HL-60 (cell line): ENCODE results near the gene RCBTB2.

ENCODE experiments used
- DNase-seq, 2 experiments: peaks; one replicate each; pipeline ENCODE4 v3.0.0-alpha.2; 2010 to 2020; ENCODE audit warnings: low read depth in 1 of 2, low spot score in 1 of 2
- H3K27ac ChIP-seq: fragments of 250-450 bp; sonication (Bioruptor Pico); replicated peaks from 2 replicates; pipeline ENCODE4 v1.5.1; 2020; ENCODE audit warnings: mild to moderate bottlenecking, moderate library complexity
- H3K27me3 ChIP-seq: fragments of 250-450 bp; sonication (Bioruptor Pico); 2 replicates; pipeline ENCODE4 v1.5.1; 2021; ENCODE audit warnings: mild to moderate bottlenecking, moderate library complexity; ENCODE audit not compliant: insufficient read depth, poor library complexity, severe bottlenecking
- H3K4me3 ChIP-seq: replicated peaks from 2 replicates; pipeline ENCODE4 v1.5.1; 2011; ENCODE audit warnings: mild to moderate bottlenecking, control low read depth, low read length; ENCODE audit not compliant: insufficient read depth
- CTCF ChIP-seq: IDR thresholded peaks from one replicate; pipeline ENCODE4 v1.5.1; 2011; ENCODE audit warnings: low read length, control low read depth, inconsistent platforms; ENCODE audit not compliant: insufficient read depth
- GABPA ChIP-seq: IDR thresholded peaks from 2 replicates; pipeline ENCODE4 v1.6.1; 2012; ENCODE audit warnings: low read depth
- POLR2AphosphoS5 ChIP-seq: IDR thresholded peaks from 2 replicates; pipeline ENCODE4 v1.6.1; 2012; ENCODE audit warnings: low read depth
- REST ChIP-seq: IDR thresholded peaks from 2 replicates; pipeline ENCODE4 v1.6.1; 2012; ENCODE audit warnings: low read depth; ENCODE audit not compliant: insufficient replicate concordance
- SPI1 ChIP-seq: IDR thresholded peaks from 2 replicates; pipeline ENCODE4 v1.6.1; 2012; ENCODE audit warnings: low read depth, mild to moderate bottlenecking, borderline replicate concordance

RCBTB2 gene

GRCh38 chr13:48545608-48546007 is 12.7 kb upstream of the RCBTB2 start:
- Histone ChIP-seq H3K27ac (no peak overlapping the region), H3K4me3 (no peak overlapping the region), H3K27me3 (no peaks in the 10 kb centered on the region)
- DNase-seq = no peak
- no peak for TF ChIP-seq REST
- no peak for TF ChIP-seq POLR2AphosphoS5
- no peak for TF ChIP-seq GABPA
- TF ChIP-seq SPI1 = no peak
- no peak for TF ChIP-seq CTCF

GRCh38 chr13:48542581-48543341 is 9.9 kb upstream of the RCBTB2 start:
- no peak for DNase-seq
- Histone ChIP-seq H3K4me3 (no peak overlapping the region), H3K27me3 (no peaks in the 10 kb centered on the region), H3K27ac (no peak overlapping the region)
- no peak for TF ChIP-seq SPI1
- TF ChIP-seq GABPA = no peak

GRCh38 chr13:48542138-48542537 is 9.3 kb upstream of the RCBTB2 start:
- TF ChIP-seq CTCF (no peak), REST (no peak), POLR2AphosphoS5 (no peak), SPI1 (no peak), GABPA (no peak)
- Histone ChIP-seq H3K27me3 (no peaks in the 10 kb centered on the region), H3K27ac (no peak overlapping the region), H3K4me3 (no peak overlapping the region)
- DNase-seq = no peak

GRCh38 chr13:48539550-48539949 is 6.7 kb upstream of the RCBTB2 start:
- TF ChIP-seq CTCF (no peak), SPI1 (no peak), REST (no peak), POLR2AphosphoS5 (no peak), GABPA (no peak)
- H3K27ac ChIP-seq = no peak overlapping the region
- no peak for DNase-seq
- H3K4me3 ChIP-seq = no peak overlapping the region
- no peaks in the 10 kb centered on the region for H3K27me3 ChIP-seq
